SK-N-SH (cell line): ENCODE results near the gene SYT6. TPM values are rescaled to one million over a fixed set of nuclear protein-coding genes. Genes with fewer than 3 reads are reported as not detected.

ENCODE experiments used
- CTCF ChIA-PET: fragments of 300-600, 350-600 bp; formaldehyde crosslinking; extraction: SDS; loops from one replicate; lab custom pipeline; 2021; lab: Yijun Ruan, JAX
- POLR2A ChIA-PET: fragments of 350-600 bp; sonication (Branson Sonifier 250); formaldehyde crosslinking; extraction: SDS; loops from one replicate; lab custom pipeline; 2020; ENCODE audit warnings: antibody characterized with exemption, inconsistent platforms; lab: Yijun Ruan, JAX
- DNase-seq: peaks from one replicate; pipeline ENCODE4 v3.0.0; 2012
- H2AFZ ChIP-seq: fragments of 200-600 bp; sonication (generic); 2 replicates; pipeline ENCODE4 v1.8.1; 2016; ENCODE audit warnings: antibody characterized with exemption, mild to moderate bottlenecking, low read depth
- H3F3A ChIP-seq: fragments of 200-600 bp; sonication (generic); replicated peaks from 2 replicates; pipeline ENCODE3; 2016; ENCODE audit warnings: antibody characterized with exemption, mild to moderate bottlenecking; ENCODE audit not compliant: insufficient read depth
- H3K27ac ChIP-seq, 2 experiments: fragments of 200-500 bp in 1 of 2; fragments of 200-600 bp in 1 of 2; sonication (Bioruptor generic) in 1 of 2; sonication (generic), shearing (Covaris generic) in 1 of 2; 2 replicates each; pipeline versions ENCODE4 v1.5.1 to v1.6.1; 2014 to 2016; ENCODE audit warnings: low read depth in 2 of 2, inconsistent platforms in 1 of 2, low read length in 1 of 2, mild to moderate bottlenecking in 1 of 2, mixed read lengths in 1 of 2
- H3K27me3 ChIP-seq: fragments of 200-600 bp; sonication (generic), shearing (Covaris generic); 2 replicates; pipeline ENCODE4 v1.6.1; 2016; ENCODE audit warnings: mixed run types; ENCODE audit not compliant: insufficient read depth
- H3K36me3 ChIP-seq, 2 experiments: fragments of 200-500 bp in 1 of 2; fragments of 200-600 bp in 1 of 2; sonication (Bioruptor generic) in 1 of 2; sonication (generic) in 1 of 2; replicated peaks in 1 of 2; 2 replicates each; pipeline versions ENCODE3 to v1.5.1; 2014 to 2016; ENCODE audit warnings: low read length in 1 of 2, mild to moderate bottlenecking in 1 of 2; ENCODE audit not compliant: insufficient read depth in 2 of 2, control insufficient read depth in 1 of 2
- H3K4me1 ChIP-seq, 2 experiments: fragments of 200-500 bp in 1 of 2; fragments of 200-600 bp in 1 of 2; sonication (Bioruptor generic) in 1 of 2; sonication (generic), shearing (Covaris generic) in 1 of 2; 2 replicates each; pipeline versions ENCODE4 v1.5.1 to v1.6.1; 2014 to 2016; ENCODE audit warnings: low read depth in 1 of 2, low read length in 1 of 2, mixed run types in 1 of 2; ENCODE audit not compliant: insufficient read depth in 2 of 2, control insufficient read depth in 1 of 2
- H3K4me2 ChIP-seq: fragments of 200-600 bp; sonication (generic), shearing (Covaris generic); 2 replicates; pipeline ENCODE4 v1.6.1; 2017; ENCODE audit warnings: mixed run types
- H3K4me3 ChIP-seq, 2 experiments: fragments of 200-500 bp in 1 of 2; fragments of 200-600 bp in 1 of 2; sonication (Bioruptor generic) in 1 of 2; sonication (generic), shearing (Covaris generic) in 1 of 2; 2 replicates each; pipeline versions ENCODE4 v1.5.1 to v1.8.1; 2014 to 2016; ENCODE audit warnings: low read depth in 2 of 2, inconsistent platforms in 1 of 2, low read length in 1 of 2, mild to moderate bottlenecking in 1 of 2, mixed read lengths in 1 of 2, moderate library complexity in 1 of 2
- H3K79me2 ChIP-seq: fragments of 200-600 bp; sonication (generic); 2 replicates; pipeline ENCODE4 v1.8.1; 2017; ENCODE audit warnings: mild to moderate bottlenecking; ENCODE audit not compliant: insufficient read depth
- H3K9ac ChIP-seq: fragments of 200-600 bp; sonication (generic); 2 replicates; pipeline ENCODE4 v1.6.1; 2017; ENCODE audit warnings: mixed run types
- H3K9me2 ChIP-seq: fragments of 200-600 bp; sonication (generic); 2 replicates; pipeline ENCODE4 v1.6.1; 2017; ENCODE audit warnings: mixed run types
- H3K9me3 ChIP-seq: fragments of 200-600 bp; sonication (generic); 2 replicates; pipeline ENCODE4 v1.6.1; 2017; ENCODE audit warnings: mixed run types, mild to moderate bottlenecking, moderate library complexity
- H4K20me1 ChIP-seq: fragments of 200-600 bp; sonication (generic); 2 replicates; pipeline ENCODE4 v1.6.1; 2017; ENCODE audit warnings: mild to moderate bottlenecking, mixed run types; ENCODE audit not compliant: insufficient read depth
- CTCF ChIP-seq: fragments of 200-600 bp; sonication (generic); IDR thresholded peaks from 2 replicates; pipeline ENCODE4 v1.6.1; 2017; ENCODE audit warnings: antibody characterized with exemption, mild to moderate bottlenecking, moderate library complexity
- FOSL2 ChIP-seq: IDR thresholded peaks from 2 replicates; pipeline ENCODE4 v1.4.0; 2012; ENCODE audit warnings: low read depth, mild to moderate bottlenecking, moderate library complexity, borderline replicate concordance
- FOXJ3 ChIP-seq: sonication (generic); formaldehyde crosslinking; IDR thresholded peaks from 2 replicates; pipeline ENCODE4 v1.5.1; 2020; ENCODE audit warnings: mild to moderate bottlenecking, missing genetic modification reagents
- FOXM1 ChIP-seq: IDR thresholded peaks from 2 replicates; pipeline ENCODE4 v1.4.0; 2012; ENCODE audit warnings: low read depth, mild to moderate bottlenecking
- GABPA ChIP-seq: IDR thresholded peaks from 2 replicates; pipeline ENCODE4 v1.4.0; 2012; ENCODE audit warnings: low read depth, mild to moderate bottlenecking
- MAX ChIP-seq: IDR thresholded peaks from 2 replicates; pipeline ENCODE4 v1.4.0; 2012; ENCODE audit warnings: low read depth
- MEF2A ChIP-seq: IDR thresholded peaks from 2 replicates; pipeline ENCODE4 v1.4.0; 2012; ENCODE audit warnings: low read depth, borderline replicate concordance
- NRF1 ChIP-seq: IDR thresholded peaks from 2 replicates; pipeline ENCODE4 v1.6.1; 2012; ENCODE audit warnings: low read depth, mild to moderate bottlenecking, low read length
- POLR2AphosphoS5 ChIP-seq: IDR thresholded peaks from 2 replicates; pipeline ENCODE4 v1.6.1; 2012; ENCODE audit warnings: low read depth, low read length
- RFX5 ChIP-seq: IDR thresholded peaks from 2 replicates; pipeline ENCODE4 v1.6.1; 2012; ENCODE audit warnings: mild to moderate bottlenecking, improper control_type of control experiment, low read length
- SIN3A ChIP-seq: IDR thresholded peaks from 2 replicates; pipeline ENCODE4 v1.6.1; 2012; ENCODE audit warnings: low read depth, mild to moderate bottlenecking, low read length, moderate library complexity, borderline replicate concordance
- TAF1 ChIP-seq: IDR thresholded peaks from 2 replicates; pipeline ENCODE4 v1.6.1; 2012; ENCODE audit warnings: low read depth, mild to moderate bottlenecking, low read length, moderate library complexity, borderline replicate concordance
- TCF12 ChIP-seq: IDR thresholded peaks from 2 replicates; pipeline ENCODE4 v1.4.0; 2012
- WGBS: methylation state at CpG from one replicate; pipeline ENCODE4 v1.1.6; 2017; ENCODE audit warnings: low lambda C conversion rate; 5-methylcytosine and 5-hydroxymethylcytosine counted together
- polyA plus RNA-seq, 3 experiments: library from polyadenylated mRNA; depleted of rRNA; stranded (reverse); fragments of >200 nt; gene quantifications; 2 replicates each; pipeline ENCODE4 v1.2.3, GENCODE V29; 2012

The SYT6 gene
- polyA plus RNA-seq, 1 of the 3 experiments (the other 2 are of a cell fraction), result not detected

- TF ChIP-seq FOXJ3, result no peak
- TF ChIP-seq FOXM1, result no peak
- no peak for TF ChIP-seq POLR2AphosphoS5
- TF ChIP-seq CTCF, result no peak
- TF ChIP-seq GABPA, result no peak
- TF ChIP-seq RFX5, result no peak
- TF ChIP-seq SIN3A, result no peak
- TF ChIP-seq MEF2A, result no peak
- TF ChIP-seq TAF1, result no peak
- TF ChIP-seq MAX, result no peak
Observed at GRCh38 chr1:114201486-114201885, 47.8 kb upstream of the SYT6 start (continued).

GRCh38 chr1:114199017-114199594 is 45.4 kb upstream of the SYT6 start:
- no peak overlapping the region for H3K4me3 ChIP-seq
- no peak overlapping the region for H3K9ac ChIP-seq
- no peaks in the 10 kb centered on the region for H3K9me3 ChIP-seq
- H3K4me1 ChIP-seq, result peaks cover 0 to 9% of the 10 kb centered on the region in 2 experiments; a peak in 1 of 4 replicates
- no peak overlapping the region for H3K27ac ChIP-seq
- H2AFZ ChIP-seq, result no peak overlapping the region
- H3K27me3 ChIP-seq, result no peaks in the 10 kb centered on the region; the same call in 1 of the 2 replicates
- TF ChIP-seq NRF1 (no peak), TCF12 (no peak), FOSL2 (no peak)
- ChIA-PET CTCF (interaction anchor here (1.6 kb wide), 1 partner anchor 9 kb away, joined by 4 read pairs; no protein-coding TSS in a partner anchor), POLR2A (no interaction called here)
- H4K20me1 ChIP-seq, result no peaks in the 10 kb centered on the region
- no peaks in the 10 kb centered on the region for H3K36me3 ChIP-seq
- H3F3A ChIP-seq, result no peaks in the 10 kb centered on the region
- 30% methylated on average over 3 of the region's 3 CpGs for WGBS
- H3K9me2 ChIP-seq, result no peaks in the 10 kb centered on the region
- no peak for DNase-seq
- H3K79me2 ChIP-seq, result no peaks in the 10 kb centered on the region
- no peak overlapping the region for H3K4me2 ChIP-seq
